HG02588 (cell line): ENCODE data around the gene TM4SF4.
"Not testable (repeated sequence)": the region's sequence is repeated elsewhere in the genome, so short reads cannot be mapped to it uniquely, and the experiment has no call there.

ENCODE experiments used
- ATAC-seq: cut with Tn5 transposase; IDR thresholded peaks from one replicate; pipeline ENCODE4 v1.9.1; 2021; ENCODE audit warnings: mild to moderate bottlenecking, moderate library complexity; ENCODE audit not compliant: unreplicated experiment

TM4SF4 gene, protein sequence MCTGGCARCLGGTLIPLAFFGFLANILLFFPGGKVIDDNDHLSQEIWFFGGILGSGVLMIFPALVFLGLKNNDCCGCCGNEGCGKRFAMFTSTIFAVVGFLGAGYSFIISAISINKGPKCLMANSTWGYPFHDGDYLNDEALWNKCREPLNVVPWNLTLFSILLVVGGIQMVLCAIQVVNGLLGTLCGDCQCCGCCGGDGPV

DNA sequence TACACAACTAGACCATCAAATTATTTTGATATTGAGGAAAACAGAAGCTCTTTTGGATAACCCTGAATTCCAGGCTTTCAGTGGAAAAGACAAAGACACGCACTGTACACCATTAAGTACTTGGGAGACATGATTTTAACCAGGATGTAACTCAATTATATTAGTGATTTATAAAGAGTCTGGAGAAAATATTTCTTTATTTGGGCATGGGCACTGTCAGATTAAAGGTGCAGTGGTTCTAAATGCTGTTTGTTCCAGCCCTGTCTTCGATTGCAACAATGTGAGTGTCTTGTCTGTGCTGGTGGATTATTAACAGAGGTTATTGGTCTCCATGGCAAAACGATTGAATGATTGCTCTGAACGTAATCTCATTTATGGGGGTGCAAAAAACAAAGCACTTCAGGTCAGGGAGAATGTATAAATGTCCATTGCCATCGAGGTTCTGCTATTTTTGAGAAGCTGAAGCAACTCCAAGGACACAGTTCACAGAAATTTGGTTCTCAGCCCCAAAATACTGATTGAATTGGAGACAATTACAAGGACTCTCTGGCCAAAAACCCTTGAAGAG lies at the start of gene TM4SF4:
TSS of gene TM4SF4 (plus strand) at position 448 of the 568 bp plus-strand sequence. CDS start 181 bp downstream, outside the sequence.
- no peak for ATAC-seq

DNA sequence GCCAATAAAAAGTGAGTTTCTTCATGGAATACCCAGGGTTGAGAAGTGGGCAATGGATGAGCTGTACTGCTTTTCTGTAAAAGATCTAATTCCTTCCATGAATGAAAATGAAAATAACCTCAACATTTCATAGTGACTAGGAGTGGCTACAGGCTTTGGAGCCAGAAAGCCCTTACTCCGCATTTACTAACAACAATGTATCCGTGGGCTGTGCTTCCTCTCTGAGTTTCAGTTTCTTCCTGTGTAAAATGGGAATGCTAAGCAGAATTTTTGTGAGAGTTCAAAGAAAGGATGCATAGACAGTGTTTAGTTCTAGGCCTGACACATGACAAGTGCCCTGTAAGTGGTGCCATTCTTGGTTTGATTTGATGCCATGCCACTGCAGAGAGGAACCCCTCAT lies 49.6 kb upstream of the TM4SF4 start:
- no peak for ATAC-seq

DNA sequence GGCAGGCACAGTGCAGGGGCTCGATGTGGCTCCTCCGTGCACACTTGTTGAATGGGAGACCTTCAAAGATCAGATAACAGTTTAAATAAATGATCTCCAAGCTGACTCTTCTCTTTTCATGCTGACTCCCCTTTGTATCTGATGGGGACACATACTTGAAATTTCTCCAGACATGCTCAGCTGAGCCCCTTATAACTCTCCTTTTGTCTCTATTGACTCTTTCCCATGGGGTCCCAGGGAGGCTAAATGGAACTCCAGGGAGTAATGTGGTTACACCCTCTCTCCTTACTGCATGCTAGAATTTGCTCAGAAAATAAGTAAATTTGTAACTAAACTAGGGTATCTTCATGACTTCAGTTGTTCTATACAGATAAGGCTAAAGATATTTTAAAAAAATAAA lies 48.2 kb upstream of the TM4SF4 start:
- no peak for ATAC-seq

DNA sequence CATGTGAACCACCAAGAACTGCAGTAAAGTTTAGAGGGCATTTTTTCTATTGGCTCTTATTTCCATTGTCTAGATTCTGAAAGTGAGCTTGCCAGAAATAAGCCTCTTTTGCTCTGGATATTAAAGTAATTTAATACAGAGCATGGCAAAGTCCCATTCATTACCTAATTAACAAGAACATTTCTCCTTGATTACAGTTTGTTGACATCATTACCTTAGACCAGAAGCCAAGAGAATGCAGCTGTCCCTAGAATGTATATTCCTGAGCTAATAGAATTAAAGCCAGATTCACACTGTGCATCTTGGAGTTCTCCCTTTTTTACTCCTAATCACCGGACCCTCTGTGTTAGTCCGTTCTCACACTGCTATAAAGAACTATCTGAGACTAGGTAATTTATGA lies 46.4 kb upstream of the TM4SF4 start:
- ATAC-seq: no peak

DNA sequence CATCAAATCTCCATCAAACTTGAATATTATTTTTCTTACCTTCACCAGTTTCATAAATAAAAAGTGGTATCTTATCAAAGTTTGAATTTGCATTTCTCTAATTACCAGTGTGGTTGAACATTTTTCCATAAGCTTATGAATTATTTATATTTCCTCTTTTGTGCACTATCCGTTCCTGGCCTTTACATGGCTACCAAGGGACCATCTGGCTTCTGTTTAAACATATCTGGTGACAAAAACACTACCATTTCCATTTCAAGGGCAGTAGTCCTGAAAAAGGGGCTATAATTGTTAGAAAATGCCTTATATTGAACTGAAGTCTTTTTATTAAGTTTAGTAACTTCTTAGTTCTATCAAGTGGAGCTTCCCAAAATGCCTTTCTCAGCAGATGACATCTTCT lies 44.3 kb upstream of the TM4SF4 start:
- ATAC-seq: no peak

DNA sequence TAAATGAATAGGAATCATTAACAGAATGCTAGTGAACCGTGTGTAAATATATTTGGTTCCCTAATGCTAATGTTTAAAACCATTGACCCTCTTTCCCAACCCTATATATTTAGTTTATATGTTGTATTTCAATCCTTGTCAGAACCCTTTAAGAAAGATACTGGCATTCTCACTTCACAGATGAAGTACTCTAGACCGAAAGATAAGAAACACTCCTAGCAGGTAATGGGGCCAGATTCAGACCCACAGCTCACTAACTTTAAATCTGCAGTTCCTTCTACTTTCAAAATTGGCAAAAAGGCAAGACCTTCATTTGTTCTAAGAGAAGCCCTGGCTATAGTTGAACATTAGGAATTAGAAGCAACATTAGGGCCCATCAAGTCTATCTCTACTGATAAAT lies 42.3 kb upstream of the TM4SF4 start:
- no peak for ATAC-seq

DNA sequence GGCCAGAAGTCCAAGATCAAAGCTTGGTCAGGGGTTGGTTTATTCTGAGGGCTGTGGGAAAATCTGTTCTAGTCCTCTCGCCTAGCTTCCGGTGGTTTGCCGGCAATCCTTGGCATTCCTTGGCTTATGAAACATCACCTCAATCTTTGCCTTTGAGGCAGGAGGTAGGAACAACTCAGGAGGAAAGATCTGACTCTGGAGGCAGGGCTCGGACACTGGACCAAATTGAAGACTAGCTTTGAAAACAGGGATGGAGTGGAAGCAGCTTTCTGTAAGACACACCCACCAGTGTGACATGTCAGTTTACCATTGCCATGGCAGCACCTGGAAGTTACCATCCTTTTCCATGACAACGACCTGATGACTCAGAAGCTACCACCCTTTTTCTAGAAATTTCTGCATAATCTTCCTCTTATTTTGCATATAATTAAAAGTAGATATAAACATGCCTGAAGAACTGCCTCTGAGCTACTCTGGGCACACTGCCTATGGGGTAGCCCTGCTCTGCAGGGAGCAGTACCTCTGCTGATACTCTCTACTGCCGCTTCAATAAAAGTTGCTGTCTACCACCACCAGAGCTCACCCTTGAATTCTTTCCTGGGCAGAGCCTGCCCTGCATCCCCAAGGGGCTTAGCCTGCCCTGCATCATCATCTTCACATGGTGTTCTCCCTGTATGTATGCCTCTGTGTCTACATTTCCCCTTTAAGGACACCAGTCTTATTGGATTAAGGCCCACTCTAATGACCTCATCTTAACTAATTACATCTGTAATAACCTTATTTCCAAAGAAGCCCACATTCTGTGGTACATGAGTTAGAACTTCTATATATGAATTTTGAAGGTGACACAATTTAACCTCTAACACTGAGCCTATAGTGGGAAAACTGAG lies 38.3 kb upstream of the TM4SF4 start:
- ATAC-seq: no peak

DNA sequence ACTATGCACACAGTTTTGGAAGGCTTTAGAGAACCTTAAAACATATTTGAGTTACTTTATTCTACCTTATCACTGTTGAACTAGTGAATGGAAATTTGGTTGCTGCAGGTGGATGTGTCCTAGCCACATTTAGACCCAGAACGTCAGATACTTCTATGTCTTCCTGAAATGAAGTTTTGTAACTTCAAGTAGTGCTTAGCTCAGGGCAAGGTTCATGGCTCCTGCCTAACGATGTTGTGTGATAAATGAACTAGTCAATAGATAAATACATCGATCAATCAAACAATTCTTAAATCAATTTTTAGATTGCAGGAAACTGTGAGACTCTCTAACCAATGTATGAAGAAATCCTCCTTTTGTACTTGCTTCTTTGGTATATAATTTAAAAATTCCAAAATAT lies 37.2 kb upstream of the TM4SF4 start:
- no peak for ATAC-seq

DNA sequence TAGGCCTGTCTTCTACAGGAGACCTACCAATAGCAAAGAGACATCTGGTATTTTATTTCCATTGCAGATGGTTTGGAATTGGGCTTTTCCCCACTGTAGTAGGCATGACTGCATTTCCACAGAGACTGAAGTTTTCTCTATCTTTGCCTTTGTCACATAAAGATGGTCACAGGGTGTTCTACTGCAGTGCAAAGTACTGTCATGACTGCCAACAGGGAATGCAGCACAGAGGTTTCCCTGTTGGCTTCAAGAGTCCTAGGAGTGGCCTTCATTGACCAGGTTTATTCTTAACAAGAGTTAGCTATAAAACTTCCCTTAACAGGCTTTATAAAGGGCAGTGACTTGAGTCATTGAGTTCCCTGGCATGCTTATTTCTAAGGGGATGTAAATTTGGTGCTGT lies 36.8 kb upstream of the TM4SF4 start:
- ATAC-seq: no peak

DNA sequence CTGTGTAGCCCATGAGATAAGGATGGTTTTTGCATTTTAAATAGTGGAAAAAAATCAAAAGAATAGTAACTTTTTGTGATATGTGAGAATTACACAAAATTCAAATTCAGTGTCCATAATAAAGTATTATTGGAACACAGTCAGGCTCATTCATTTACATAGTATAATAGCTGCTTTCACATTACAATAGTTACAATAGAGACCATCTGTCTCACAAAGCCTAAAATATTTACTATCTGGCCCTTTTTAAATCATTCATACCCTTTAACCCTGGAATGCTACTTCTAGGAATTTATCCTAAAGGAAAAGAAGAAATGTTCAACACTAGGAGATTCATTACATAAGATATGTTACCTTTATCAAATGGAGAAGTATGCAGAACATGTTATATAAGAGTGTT lies 35.5 kb upstream of the TM4SF4 start:
- no peak for ATAC-seq

DNA sequence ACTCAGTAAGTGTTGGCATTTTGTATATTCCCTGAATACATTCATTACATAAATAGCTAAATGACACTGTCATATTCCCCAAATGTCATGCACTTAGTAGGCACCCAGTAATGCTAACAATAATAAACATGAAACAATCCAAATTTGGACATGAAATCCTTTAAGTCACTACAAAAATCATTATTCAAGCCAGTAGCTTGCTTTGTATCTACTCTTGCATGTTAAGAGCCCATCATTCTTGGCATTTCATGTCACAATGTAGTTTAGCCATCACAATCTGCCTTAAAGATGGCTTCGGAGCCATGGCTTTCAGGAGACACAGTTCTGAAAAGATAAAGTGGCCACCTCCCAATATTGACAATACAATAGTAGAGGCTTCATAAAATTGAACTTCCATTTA lies 32.9 kb upstream of the TM4SF4 start:
- ATAC-seq: no peak

DNA sequence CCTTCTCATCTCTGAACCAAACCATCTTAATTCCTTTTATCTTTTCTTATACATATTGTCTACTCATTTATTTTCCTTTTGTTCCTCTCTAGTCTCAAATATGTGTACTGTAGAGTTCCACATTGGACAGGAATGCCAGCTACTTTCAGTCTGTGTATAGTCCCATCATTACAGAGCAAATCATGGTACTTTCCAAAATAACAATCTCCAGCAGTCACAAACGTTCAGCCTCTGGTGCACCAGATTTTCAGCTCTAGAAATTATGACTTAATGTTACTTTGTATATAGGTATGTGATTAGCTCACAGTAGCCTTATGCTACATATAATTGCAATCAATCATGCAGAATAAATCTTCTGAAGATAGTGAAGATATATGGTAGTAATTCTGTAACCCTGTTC lies 32.5 kb upstream of the TM4SF4 start:
- ATAC-seq: no peak

DNA sequence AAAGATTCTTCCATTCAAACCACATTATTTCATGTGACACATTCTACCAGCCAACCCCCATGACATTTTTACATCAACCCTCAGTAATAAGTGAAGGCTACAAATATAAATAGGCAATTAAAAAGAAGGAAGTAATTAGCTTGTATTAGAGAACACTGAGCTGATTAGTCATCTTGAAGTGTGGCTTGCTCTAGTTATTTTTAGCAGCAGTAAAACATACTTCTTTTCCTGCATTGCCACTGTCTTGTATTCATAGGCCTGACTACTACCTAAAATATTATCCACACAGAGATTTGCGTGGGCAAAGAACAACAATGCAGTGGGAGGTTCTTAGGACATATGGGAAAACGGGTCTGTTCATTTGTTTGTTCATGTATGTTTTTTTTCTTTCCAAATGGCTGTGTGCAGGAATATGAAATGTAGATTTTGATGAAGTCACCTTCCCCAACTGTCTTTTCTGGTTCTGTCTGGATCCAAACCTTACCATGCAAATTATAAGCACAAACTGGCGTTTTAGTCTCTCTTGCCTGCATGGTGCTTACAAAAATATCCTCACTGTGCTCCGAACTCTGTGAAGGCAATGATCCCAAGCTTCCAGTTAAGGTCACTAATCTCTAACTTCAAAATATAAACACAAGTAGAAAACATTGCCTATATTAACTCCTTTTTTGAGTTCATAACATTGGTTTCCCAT lies 31.5 kb upstream of the TM4SF4 start:
- ATAC-seq: no peak

DNA sequence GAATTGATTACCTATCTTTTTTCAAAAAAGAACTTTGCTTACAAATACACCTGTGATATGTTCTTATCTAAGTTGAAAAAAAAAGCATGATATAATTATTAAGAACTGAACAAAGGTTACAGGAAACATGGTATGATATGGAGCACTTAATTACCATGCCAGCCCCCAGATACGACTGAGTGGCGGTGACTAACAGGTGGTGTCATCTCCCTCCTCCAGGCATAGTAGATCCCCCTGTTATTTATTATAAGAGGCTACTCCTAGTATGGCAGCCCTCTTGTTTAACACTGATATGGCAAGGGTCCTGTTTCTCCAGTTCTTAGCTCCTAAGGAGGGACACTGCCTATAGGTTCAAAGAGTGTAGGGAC lies 31.0 kb upstream of the TM4SF4 start:
- ATAC-seq: no peak

DNA sequence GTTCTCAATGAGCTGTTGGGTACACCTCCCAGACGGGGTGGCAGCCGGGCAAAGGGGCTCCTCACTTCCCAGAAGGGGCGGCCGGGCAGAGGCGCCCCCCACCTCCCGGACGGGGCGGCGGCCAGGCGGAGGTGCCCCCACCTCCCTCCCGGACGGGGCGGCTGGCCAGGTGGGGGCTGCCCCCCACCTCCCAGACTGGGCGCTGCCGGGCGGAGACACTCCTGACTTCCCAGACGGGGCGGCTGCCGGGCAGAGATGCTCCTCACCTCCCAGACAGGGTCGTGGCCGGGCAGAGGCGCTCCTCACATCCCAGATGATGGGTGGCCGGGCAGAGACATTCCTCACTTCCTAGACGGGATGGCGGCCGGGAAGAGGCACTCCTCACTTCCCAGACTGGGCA lies 29.6 kb upstream of the TM4SF4 start:
- ATAC-seq: not testable (repeated sequence)

DNA sequence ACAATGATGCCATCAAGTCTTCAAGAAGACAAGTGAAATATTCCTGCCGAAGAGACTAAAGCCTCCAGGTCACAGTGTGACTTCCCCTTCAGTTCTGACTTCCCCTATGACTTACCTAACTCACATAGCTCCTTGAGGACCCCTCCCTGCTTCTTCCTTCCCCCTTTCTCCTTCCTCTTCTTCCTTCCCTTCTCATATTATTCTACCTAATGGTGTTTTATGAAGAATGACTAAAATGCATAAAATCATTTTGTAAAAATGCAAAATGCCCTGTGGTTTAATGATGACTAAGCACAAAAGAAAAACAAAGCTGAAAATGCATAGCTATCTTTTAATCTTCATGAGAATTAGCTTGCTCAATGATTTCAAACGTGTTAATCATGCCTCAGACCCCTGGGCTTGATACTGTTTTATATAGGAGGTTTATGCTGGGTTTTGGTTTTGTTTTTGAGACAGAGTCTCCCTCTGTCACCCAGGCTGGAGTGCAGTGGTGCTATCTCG lies 26.1 kb upstream of the TM4SF4 start:
- ATAC-seq: no peak

DNA sequence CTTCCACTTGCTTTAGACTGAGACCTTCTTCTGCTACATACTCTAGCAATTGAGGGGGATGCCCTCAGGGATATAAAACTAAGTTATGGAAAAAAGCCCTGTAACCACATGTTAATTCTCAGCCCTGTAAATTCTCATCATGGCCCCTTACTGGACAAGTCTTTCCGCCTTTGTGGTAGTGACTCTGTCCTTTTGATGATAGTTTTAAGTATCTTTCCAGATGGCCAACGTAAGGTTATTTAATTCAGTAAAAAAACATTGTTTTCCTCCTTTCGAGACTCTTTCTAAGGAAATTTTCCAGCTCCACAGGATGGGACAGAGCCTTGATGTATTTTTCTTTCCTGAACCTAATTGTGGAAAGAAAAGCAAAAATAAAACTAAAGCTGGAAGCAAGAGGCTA lies 25.3 kb upstream of the TM4SF4 start:
- no peak for ATAC-seq

DNA sequence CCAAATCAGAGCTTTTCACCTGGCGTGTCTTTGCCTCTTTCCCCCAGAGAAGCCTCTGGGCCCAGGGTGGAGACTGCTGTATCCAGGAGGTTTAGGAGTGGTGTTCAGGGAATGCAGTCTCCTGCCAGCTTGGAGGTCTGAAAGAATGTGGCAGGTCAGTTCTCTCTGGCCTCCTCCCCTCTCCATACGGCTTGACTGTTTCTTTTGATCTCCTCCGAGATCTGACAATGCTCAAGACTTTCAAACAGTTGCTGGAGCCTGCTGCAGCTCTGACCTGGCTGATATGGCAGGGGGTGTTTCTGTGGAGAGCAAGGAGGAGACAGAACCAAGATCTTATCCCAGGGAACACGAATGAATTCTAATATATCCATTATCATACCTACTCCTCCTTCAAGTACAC lies 24.7 kb upstream of the TM4SF4 start:
- ATAC-seq: no peak

DNA sequence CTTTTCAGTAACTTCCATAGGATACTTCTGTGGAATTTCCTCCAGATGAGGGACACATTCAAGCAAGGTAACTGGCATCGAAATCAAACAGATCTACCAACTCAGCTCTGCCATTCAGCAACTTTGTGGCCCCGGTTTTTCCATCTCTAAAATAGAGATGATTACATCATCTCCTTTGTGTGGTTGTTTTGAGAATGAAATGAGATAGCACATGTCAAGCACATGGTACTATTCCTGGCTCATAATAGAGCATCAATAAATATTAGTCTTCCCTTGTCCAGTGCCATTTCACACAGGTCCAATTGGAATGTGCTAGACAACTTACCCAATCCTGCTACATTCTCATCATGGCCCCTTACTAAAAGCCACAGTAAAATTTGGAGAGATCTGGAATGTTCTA lies 24.2 kb upstream of the TM4SF4 start:
- ATAC-seq: no peak

DNA sequence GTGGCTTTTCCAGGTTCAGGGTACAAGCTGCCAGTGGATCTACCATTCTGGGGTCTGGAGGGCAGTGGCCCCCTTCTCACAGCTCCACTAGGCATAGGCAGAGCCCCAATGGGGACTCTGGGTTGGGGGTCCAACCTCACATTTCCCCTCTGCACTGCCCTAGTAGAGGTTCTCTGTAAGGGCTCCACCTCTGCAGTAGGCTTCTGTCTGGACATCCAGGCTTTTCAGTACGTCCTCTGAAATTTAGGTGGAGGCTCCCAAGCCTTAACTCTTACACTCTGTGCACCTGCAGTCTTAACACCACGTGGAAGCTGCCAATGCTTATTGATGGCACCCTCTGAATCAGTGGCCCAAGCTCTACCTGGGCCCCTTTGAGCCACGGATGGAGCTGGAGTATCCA lies 22.5 kb upstream of the TM4SF4 start:
- no peak for ATAC-seq

DNA sequence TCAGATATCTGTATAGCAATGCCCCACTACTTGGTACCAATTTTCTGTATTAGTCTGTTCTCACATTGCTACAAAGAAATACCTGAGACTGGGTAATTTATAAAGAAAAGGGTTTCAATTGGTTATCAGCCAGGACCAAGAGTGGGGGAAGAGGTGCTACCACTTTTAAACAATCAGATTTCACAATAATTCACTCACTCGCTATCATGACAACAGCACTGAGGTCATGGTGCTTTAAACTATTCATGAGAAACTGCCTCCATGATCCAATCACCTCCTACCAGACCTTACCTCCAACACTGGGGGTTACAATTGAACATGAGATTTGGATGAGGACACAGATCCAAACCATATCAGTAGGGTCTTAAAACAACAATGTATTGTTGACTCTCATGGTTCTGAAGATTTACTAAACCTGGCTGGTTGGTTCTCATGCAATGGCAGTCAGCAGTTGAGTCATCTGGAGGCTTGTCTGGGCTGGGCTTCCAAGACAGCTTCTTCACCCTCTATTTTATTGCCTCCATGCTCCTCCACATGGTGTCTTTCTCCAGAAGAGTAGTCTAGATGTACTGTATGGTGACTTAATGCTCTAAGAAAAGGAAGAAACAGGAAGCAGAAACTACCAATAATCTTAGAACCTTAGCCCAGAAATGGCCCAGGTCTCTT lies 21.2 kb upstream of the TM4SF4 start:
- ATAC-seq: no peak
